ENCODE measurements around the gene SPINDOC. TPM values are rescaled to one million over a fixed set of nuclear protein-coding genes. Genes with fewer than 3 reads are reported as not detected.
"Not testable (repeated sequence)": the region's sequence is repeated elsewhere in the genome, so short reads cannot be mapped to it uniquely, and the experiment has no call there.

SPINDOC gene
- total RNA-seq = 10 to 100 TPM; 13.3 to 13.5 TPM
- long read RNA-seq = 0 reads

GRCh38 chr11:63813035-63813562, at the start of gene SPINDOC:
SPINDOC (plus strand) TSS chr11:63813456; CDS start chr11:63813687, 231 bp downstream.
- peak; percentile 86 for DNase-seq
- intact Hi-C loops (cut with DNase I) = loop anchor here in 1 of 2 donors (2.0 kb wide), 1 partner anchor 44 kb away; the partner anchor contains the start of gene ZFTA
- ATAC-seq = peak; percentile 94 to 96

GRCh38 chr11:63763496-63764339, 49.5 kb upstream of the SPINDOC start:
- ATAC-seq (peak; percentile 10 to 25), DNase-seq (peak; percentile 58)
- intact Hi-C loops (cut with DNase I) = loop anchor here in 1 of 2 donors (10.0 kb wide), 1 partner anchor 181 kb away; no protein-coding TSS in a partner anchor

GRCh38 chr11:63764340-63764678, 48.9 kb upstream of the SPINDOC start:
- DNase-seq = no peak
- intact Hi-C loops (cut with DNase I) = loop anchor here in 1 of 2 donors (10.0 kb wide), 1 partner anchor 180 kb away; no protein-coding TSS in a partner anchor
- no peak for ATAC-seq

GRCh38 chr11:63764679-63765647, 48.3 kb upstream of the SPINDOC start:
- intact Hi-C loops (cut with DNase I) = loop anchor here (5.0 to 10.0 kb wide), 2 partner anchors 177 to 180 kb away; no protein-coding TSS in a partner anchor
- ATAC-seq = peak in 1 of 2 donors; percentile 8
- DNase-seq = peak; percentile 30

GRCh38 chr11:63765688-63766241, 47.5 kb upstream of the SPINDOC start:
- no peak for ATAC-seq
- DNase-seq = peak; percentile 24
- intact Hi-C loops (cut with DNase I) = loop anchor here (5.0 to 10.0 kb wide), 2 partner anchors 177 to 179 kb away; no protein-coding TSS in a partner anchor

- ATAC-seq = no peak
- intact Hi-C loops (cut with DNase I) = loop anchor here (5.0 to 10.0 kb wide), 2 partner anchors 176 to 178 kb away; no protein-coding TSS in a partner anchor
- no peak for DNase-seq
These were observed 46.6 kb upstream of the SPINDOC start for GRCh38 chr11:63766531-63767235.

GRCh38 chr11:63767267-63767564, 46.0 kb upstream of the SPINDOC start:
- DNase-seq = no peak
- ATAC-seq = no peak
- intact Hi-C loops (cut with DNase I) = loop anchor here (5.0 to 10.0 kb wide), 2 partner anchors 175 to 178 kb away; no protein-coding TSS in a partner anchor

- ATAC-seq (peak; percentile 7 to 22), DNase-seq (peak; percentile 75)
- intact Hi-C loops (cut with DNase I) = loop anchor here (2.0 to 10.0 kb wide), 3 partner anchors 45 to 177 kb away; partner anchors contain the start of gene SPINDOC (in 1 of the 2)
These were observed 45.6 kb upstream of the SPINDOC start for GRCh38 chr11:63767565-63768236.

- intact Hi-C loops (cut with DNase I) = loop anchor here (2.0 to 10.0 kb wide), 3 partner anchors 44 to 176 kb away; partner anchors contain the start of gene SPINDOC (in 1 of the 2)
- ATAC-seq (peak; percentile 6 to 49), DNase-seq (peak; percentile 79)
These were observed 44.8 kb upstream of the SPINDOC start, which contains the start of gene ZFTA for GRCh38 chr11:63768237-63769041. ZFTA (minus strand) TSS chr11:63768775; CDS start chr11:63768622, 153 bp downstream.

- ATAC-seq = peak; percentile 38 to 55
- intact Hi-C loops (cut with DNase I) = loop anchor here (2.0 to 10.0 kb wide), 3 partner anchors 44 to 176 kb away; partner anchors contain the start of gene SPINDOC (in 1 of the 2)
- DNase-seq = peak; percentile 59
These were observed 44.1 kb upstream of the SPINDOC start for GRCh38 chr11:63769042-63769713.

- intact Hi-C loops (cut with DNase I) = loop anchor here (2.0 to 10.0 kb wide), 3 partner anchors 43 to 175 kb away; partner anchors contain the start of gene SPINDOC (in 1 of the 2)
- ATAC-seq (no peak), DNase-seq (peak; percentile 26)
These were observed 43.4 kb upstream of the SPINDOC start for GRCh38 chr11:63769714-63770455.

- intact Hi-C loops (cut with DNase I) = no loop called here
These were observed 42.5 kb upstream of the SPINDOC start for GRCh38 chr11:63770763-63771162.

GRCh38 chr11:63771741-63772318, 41.4 kb upstream of the SPINDOC start:
- intact Hi-C loops (cut with DNase I); DNase-seq: not testable (repeated sequence)
- peak in 1 of 2 donors; percentile 33 for ATAC-seq

More at GRCh38 chr11:63770763-63771162, 42.5 kb upstream of the SPINDOC start:
- ATAC-seq = no peak
- DNase-seq = no peak

- no peak for ATAC-seq
- DNase-seq = no peak
- intact Hi-C loops (cut with DNase I) = no loop called here
These were observed 38.1 kb upstream of the SPINDOC start for GRCh38 chr11:63775191-63775590.

- no peak for ATAC-seq
- intact Hi-C loops (cut with DNase I) = no loop called here
- DNase-seq = no peak
These were observed 34.2 kb upstream of the SPINDOC start for GRCh38 chr11:63779039-63779438.

Measured in left cardiac atrium (tissue), 4 donors.